Activated effector memory CD4-positive, alpha-beta T cell treated with Interleukin-2 at 50 U/mL for 16 hours (primary cell): ENCODE results near the gene CSHL1.
"Not testable (repeated sequence)": the region's sequence is repeated elsewhere in the genome, so short reads cannot be mapped to it uniquely, and the experiment has no call there.

Experiments
- DNase-seq: peaks from one replicate; pipeline ENCODE4 v3.0.0-alpha.2; 2020

CSHL1 gene

GRCh38 chr17:63881935-63882601, 29.0 kb downstream of the CSHL1 start, which contains the start of gene GH2:
GH2 (minus strand) TSS chr17:63881944; CDS start chr17:63881801, 143 bp downstream.
- peak; percentile 43 for DNase-seq

DNA sequence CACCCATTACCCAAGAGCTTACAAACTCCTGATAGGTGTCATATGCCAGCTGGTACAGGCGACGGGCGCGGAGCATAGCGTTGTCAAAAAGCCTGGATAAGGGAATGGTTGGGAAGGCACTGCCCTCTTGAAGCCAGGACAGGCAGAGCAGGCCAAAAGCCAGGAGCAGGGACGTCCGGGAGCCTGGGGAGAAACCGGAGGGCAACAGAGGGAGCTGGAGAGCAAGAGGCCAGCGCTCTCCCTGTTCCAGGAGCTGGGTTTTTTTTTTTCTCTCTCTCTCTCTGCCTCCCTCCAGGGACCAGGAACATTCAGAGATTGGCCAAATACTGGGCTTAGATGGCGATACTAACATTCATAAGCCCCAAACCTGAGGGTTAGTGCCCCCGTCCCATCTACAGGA, 29.7 kb downstream of the CSHL1 start:
- DNase-seq, result not testable (repeated sequence)

GRCh38 chr17:63880706-63881105, 30.4 kb downstream of the CSHL1 start:
- DNase-seq, result no peak

GRCh38 chr17:63878413-63878812, 32.6 kb downstream of the CSHL1 start:
- not testable (repeated sequence) for DNase-seq

DNA sequence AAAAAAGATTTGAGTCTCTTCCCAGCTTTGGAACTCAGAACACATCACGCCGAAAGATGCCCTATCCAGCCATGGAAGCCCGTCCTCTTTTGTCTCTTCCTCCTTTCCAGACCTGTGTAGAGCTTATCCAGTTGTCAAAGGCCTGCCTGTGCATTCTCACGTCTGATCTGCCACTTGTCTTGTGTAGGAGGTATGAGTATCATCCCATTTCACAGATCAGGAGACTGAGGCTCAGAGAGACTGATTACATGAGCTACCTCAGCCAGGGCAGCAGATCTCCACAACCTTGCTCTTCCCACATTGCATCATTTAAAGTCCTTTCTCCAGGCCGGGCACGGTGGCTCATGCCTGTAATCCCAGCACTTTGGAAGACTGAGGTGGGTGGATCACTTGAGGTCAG, 36.4 kb downstream of the CSHL1 start:
- not testable (repeated sequence) for DNase-seq

DNA sequence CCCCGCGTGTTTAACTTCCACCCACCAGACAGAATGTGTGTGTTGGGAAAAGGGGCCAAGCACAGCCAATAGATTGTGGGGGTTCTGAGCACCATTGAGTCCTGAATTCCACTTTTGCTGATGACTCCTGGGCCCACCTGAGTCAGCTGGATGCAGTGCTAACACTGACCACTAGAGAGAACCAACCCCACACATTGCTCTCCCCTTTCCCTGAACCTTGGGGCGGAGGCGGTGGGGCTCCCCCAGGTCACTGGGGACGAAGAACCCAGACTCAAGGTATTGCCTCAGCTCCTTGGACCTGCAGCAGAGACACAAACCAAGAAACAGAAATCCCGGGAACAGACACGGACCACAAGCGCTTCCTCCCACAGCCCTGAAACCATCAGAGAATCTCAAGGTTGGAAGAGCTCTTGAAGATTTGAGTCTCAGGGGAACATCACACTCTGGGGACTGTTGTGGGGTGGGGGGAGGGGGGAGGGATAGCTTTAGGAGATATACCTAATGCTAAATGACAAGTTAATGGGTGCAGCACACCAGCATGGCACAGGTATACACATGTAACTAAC, 36.9 kb downstream of the CSHL1 start:
- DNase-seq, result not testable (repeated sequence)

- DNase-seq, result not testable (repeated sequence)
Measured at GRCh38 chr17:63873577-63873976, 37.5 kb downstream of the CSHL1 start, which contains the start of gene CSH2. CSH2 (minus strand) TSS chr17:63873677; CDS start chr17:63873614, 63 bp downstream.

DNA sequence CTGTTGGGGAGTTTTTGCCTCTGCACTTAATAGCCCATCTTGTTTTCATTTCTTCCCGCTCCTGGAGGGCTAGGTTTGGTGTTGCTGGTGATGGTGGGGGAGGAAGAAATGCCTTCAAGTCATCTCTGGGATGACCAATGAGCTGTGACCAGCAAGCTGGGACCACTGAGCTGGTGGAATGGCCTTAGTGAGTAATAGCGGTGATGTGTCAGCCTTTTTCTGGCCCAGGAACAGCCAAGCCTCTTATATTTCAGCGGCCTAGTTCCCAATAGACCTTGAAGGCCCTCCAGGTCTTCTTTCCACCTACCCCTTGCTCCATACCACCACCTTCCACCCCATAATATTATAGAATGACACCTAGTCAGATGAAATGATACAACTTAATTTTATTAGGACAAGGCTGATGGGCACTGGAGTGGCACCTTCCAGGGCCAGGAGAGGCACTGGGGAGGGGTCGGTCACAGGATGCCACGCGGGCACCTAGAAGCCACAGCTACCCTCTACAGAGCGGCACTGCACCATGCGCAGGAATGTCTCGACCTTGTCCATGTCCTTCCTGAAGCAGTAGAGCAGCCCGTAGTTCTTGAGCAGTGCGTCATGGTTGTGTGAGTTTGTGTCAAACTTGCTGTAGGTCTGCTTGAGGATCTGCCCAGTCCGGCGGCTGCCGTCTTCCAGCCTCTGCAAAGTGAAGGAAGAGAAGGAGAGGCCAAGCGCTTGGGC, 39.3 kb downstream of the CSHL1 start:
- not testable (repeated sequence) for DNase-seq

DNA sequence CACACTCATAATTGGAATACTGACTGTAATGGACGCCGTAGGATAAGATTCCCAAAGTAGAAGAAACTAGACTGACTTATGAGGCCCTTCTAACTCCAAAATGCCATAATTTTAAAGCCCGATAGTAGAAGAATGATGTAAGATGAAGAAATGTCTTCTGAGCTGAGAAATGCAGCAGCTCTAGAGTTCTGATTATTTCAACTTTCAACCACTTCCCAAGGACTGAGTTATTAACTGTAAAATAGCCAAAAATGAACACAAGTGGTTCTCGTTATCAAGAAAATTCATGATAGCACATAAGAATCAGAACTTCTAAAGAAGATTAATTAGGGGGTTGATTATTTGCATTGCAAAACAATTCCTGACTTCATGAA, 40.8 kb downstream of the CSHL1 start:
- not testable (repeated sequence) for DNase-seq

- not testable (repeated sequence) for DNase-seq
Measured at GRCh38 chr17:63869491-63870291, 41.4 kb downstream of the CSHL1 start.

- not testable (repeated sequence) for DNase-seq
Measured at GRCh38 chr17:63866625-63867024, 44.4 kb downstream of the CSHL1 start.
